GM12878 (cell line): ENCODE measurements around the gene CEACAM21.

Experiments
- BACH1 ChIP-seq: fragments of 450-650 bp; IDR thresholded peaks from 2 replicates; pipeline ENCODE4 v1.6.1; 2017; ENCODE audit warnings: mild to moderate bottlenecking, borderline replicate concordance
- E2F4 ChIP-seq: IDR thresholded peaks from 2 replicates; pipeline ENCODE4 v1.6.1; 2012; ENCODE audit warnings: low read depth, low read length, improper control_type of control experiment
- FOXK2 ChIP-seq: fragments of 450-650 bp; IDR thresholded peaks from 2 replicates; pipeline ENCODE4 v1.6.1; 2017; ENCODE audit warnings: mild to moderate bottlenecking, moderate library complexity
- IKZF1 ChIP-seq: fragments of 450-650 bp; conservative IDR thresholded peaks from 2 replicates; pipeline ENCODE4 v1.6.1; 2017; ENCODE audit warnings: antibody characterized with exemption, mild to moderate bottlenecking
- NFYB ChIP-seq: IDR thresholded peaks from 2 replicates; pipeline ENCODE4 v1.6.1; 2011; ENCODE audit warnings: low read depth, mild to moderate bottlenecking, low read length, improper control_type of control experiment, moderate library complexity; ENCODE audit not compliant: insufficient read depth
- NRF1 ChIP-seq: conservative IDR thresholded peaks from 2 replicates; pipeline ENCODE4 v1.6.1; 2011; ENCODE audit warnings: mild to moderate bottlenecking, low read depth, low read length, improper control_type of control experiment
- POLR2A ChIP-seq: IDR thresholded peaks from 2 replicates; pipeline ENCODE4 v1.6.1; 2011; ENCODE audit warnings: low read depth, mild to moderate bottlenecking, low read length
- TAF1 ChIP-seq: IDR thresholded peaks from 2 replicates; pipeline ENCODE4 v1.6.1; 2011; ENCODE audit warnings: mild to moderate bottlenecking, low read depth, low read length, borderline replicate concordance
- TCF7 ChIP-seq: IDR thresholded peaks from 2 replicates; pipeline ENCODE4 v1.6.1; 2014; ENCODE audit warnings: antibody characterized with exemption, borderline replicate concordance
- WRNIP1 ChIP-seq: IDR thresholded peaks from 2 replicates; pipeline ENCODE4 v1.6.1; 2011; ENCODE audit warnings: low read depth, low read length, improper control_type of control experiment, borderline replicate concordance
- TF ChIP-seq, protein P1 (sequence below): fragments of 450-650 bp; IDR thresholded peaks from 2 replicates; pipeline ENCODE4 v1.6.1; 2017; ENCODE audit warnings: mild to moderate bottlenecking, moderate library complexity
- TF ChIP-seq, protein P2 (sequence below), 3 experiments: IDR thresholded peaks in 2 of 3; conservative IDR thresholded peaks in 1 of 3; 2 replicates each; pipeline ENCODE4 v1.5.1; 2011; ENCODE audit warnings: low read depth in 3 of 3, low read length in 3 of 3, mild to moderate bottlenecking in 3 of 3, control low read depth in 2 of 3, moderate library complexity in 2 of 3, inconsistent platforms in 1 of 3, mixed read lengths in 1 of 3; ENCODE audit not compliant: control insufficient read depth in 2 of 3, insufficient read depth in 1 of 3; ENCODE audit errors: extremely low read depth in 1 of 3
- TF ChIP-seq, protein P3 (sequence below): fragments of 450-650 bp; IDR thresholded peaks from 2 replicates; pipeline ENCODE4 v1.6.1; 2014; ENCODE audit warnings: mild to moderate bottlenecking

- TF ChIP-seq FOXK2 (no peak), IKZF1 (no peak), WRNIP1 (no peak), BACH1 (no peak), NFYB (no peak), TAF1 (no peak), NRF1 (no peak), E2F4 (no peak), TCF7 (no peak), POLR2A (no peak)
- TF ChIP-seq, protein P1, sequence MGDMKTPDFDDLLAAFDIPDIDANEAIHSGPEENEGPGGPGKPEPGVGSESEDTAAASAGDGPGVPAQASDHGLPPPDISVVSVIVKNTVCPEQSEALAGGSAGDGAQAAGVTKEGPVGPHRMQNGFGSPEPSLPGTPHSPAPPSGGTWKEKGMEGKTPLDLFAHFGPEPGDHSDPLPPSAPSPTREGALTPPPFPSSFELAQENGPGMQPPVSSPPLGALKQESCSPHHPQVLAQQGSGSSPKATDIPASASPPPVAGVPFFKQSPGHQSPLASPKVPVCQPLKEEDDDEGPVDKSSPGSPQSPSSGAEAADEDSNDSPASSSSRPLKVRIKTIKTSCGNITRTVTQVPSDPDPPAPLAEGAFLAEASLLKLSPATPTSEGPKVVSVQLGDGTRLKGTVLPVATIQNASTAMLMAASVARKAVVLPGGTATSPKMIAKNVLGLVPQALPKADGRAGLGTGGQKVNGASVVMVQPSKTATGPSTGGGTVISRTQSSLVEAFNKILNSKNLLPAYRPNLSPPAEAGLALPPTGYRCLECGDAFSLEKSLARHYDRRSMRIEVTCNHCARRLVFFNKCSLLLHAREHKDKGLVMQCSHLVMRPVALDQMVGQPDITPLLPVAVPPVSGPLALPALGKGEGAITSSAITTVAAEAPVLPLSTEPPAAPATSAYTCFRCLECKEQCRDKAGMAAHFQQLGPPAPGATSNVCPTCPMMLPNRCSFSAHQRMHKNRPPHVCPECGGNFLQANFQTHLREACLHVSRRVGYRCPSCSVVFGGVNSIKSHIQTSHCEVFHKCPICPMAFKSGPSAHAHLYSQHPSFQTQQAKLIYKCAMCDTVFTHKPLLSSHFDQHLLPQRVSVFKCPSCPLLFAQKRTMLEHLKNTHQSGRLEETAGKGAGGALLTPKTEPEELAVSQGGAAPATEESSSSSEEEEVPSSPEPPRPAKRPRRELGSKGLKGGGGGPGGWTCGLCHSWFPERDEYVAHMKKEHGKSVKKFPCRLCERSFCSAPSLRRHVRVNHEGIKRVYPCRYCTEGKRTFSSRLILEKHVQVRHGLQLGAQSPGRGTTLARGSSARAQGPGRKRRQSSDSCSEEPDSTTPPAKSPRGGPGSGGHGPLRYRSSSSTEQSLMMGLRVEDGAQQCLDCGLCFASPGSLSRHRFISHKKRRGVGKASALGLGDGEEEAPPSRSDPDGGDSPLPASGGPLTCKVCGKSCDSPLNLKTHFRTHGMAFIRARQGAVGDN, result no peak
- TF ChIP-seq, protein P2, sequence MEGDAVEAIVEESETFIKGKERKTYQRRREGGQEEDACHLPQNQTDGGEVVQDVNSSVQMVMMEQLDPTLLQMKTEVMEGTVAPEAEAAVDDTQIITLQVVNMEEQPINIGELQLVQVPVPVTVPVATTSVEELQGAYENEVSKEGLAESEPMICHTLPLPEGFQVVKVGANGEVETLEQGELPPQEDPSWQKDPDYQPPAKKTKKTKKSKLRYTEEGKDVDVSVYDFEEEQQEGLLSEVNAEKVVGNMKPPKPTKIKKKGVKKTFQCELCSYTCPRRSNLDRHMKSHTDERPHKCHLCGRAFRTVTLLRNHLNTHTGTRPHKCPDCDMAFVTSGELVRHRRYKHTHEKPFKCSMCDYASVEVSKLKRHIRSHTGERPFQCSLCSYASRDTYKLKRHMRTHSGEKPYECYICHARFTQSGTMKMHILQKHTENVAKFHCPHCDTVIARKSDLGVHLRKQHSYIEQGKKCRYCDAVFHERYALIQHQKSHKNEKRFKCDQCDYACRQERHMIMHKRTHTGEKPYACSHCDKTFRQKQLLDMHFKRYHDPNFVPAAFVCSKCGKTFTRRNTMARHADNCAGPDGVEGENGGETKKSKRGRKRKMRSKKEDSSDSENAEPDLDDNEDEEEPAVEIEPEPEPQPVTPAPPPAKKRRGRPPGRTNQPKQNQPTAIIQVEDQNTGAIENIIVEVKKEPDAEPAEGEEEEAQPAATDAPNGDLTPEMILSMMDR (IDR thresholded peaks at IDR 0.05 in 2 of 3, conservative IDR thresholded peaks at IDR 0.05 in 1 of 3; ENCODE audit: control insufficient read depth in 2 of 3, extremely low read depth in 1 of 3, insufficient read depth in 1 of 3, low read depth in 3 of 3, low read length in 3 of 3), result no peak
- TF ChIP-seq, protein P3, sequence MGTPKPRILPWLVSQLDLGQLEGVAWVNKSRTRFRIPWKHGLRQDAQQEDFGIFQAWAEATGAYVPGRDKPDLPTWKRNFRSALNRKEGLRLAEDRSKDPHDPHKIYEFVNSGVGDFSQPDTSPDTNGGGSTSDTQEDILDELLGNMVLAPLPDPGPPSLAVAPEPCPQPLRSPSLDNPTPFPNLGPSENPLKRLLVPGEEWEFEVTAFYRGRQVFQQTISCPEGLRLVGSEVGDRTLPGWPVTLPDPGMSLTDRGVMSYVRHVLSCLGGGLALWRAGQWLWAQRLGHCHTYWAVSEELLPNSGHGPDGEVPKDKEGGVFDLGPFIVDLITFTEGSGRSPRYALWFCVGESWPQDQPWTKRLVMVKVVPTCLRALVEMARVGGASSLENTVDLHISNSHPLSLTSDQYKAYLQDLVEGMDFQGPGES, result no peak
Measured at GRCh38 chr19:41616792-41617621, 41.0 kb downstream of the CEACAM21 start.
